Prostate gland (tissue), 2 donors: ENCODE data around the gene TNFRSF14.

Experiments
- POLR2A ChIP-seq: fragments of 450-650 bp; IDR thresholded peaks from one replicate; pipeline ENCODE4 v1.6.1; 2016; ENCODE audit warnings: antibody characterized with exemption, mild to moderate bottlenecking
- TF ChIP-seq, protein P1 (sequence below), 4 experiments: fragments of 200-600 bp in 2 of 4; fragments of 450-650 bp in 2 of 4; sonication (generic) in 2 of 4; IDR thresholded peaks; 1 replicate in 3 of 4; 2 replicates in 1 of 4; pipeline ENCODE4 v1.5.1; 2016 to 2019; ENCODE audit warnings: antibody characterized with exemption in 4 of 4, mild to moderate bottlenecking in 2 of 4, moderate library complexity in 2 of 4

DNA sequence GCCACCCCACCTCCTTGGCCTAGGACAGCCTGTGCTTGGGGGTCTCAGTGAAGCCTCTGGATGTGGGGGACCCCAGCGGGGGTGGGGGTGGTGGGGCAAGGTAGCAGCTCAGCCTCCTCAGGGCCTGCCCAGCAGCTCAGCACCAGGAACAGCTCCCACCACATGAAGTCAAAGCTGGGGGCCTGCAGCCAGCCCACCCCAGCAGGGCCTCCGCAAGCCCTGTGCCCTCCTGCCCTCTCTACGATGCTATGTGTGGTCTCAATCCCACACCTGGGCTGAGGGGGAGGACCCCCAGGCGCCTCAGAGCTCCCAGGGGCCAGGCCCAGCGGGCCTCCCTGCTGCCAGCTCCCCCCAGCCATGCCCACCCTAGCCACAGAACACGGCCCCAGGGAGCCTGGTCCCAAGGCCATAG, 48.4 kb upstream of the TNFRSF14 start:
- TF ChIP-seq, protein P1, sequence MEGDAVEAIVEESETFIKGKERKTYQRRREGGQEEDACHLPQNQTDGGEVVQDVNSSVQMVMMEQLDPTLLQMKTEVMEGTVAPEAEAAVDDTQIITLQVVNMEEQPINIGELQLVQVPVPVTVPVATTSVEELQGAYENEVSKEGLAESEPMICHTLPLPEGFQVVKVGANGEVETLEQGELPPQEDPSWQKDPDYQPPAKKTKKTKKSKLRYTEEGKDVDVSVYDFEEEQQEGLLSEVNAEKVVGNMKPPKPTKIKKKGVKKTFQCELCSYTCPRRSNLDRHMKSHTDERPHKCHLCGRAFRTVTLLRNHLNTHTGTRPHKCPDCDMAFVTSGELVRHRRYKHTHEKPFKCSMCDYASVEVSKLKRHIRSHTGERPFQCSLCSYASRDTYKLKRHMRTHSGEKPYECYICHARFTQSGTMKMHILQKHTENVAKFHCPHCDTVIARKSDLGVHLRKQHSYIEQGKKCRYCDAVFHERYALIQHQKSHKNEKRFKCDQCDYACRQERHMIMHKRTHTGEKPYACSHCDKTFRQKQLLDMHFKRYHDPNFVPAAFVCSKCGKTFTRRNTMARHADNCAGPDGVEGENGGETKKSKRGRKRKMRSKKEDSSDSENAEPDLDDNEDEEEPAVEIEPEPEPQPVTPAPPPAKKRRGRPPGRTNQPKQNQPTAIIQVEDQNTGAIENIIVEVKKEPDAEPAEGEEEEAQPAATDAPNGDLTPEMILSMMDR (IDR thresholded peaks at IDR 0.05): no peak
- TF ChIP-seq POLR2A: no peak
